Fibroblast of the aortic adventitia (primary cell): ENCODE measurements around the gene KIAA0040. TPM values are rescaled to one million over a fixed set of nuclear protein-coding genes. Genes with fewer than 3 reads are reported as not detected.

Source experiments
- DNase-seq: peaks from one replicate; pipeline ENCODE4 v3.0.0-alpha.2; 2010; ENCODE audit warnings: low read depth
- H3K4me3 ChIP-seq: 2 replicates; pipeline ENCODE4 v1.5.1; 2011; ENCODE audit warnings: low read depth, mild to moderate bottlenecking, control low read depth, low read length, moderate library complexity
- total RNA-seq: library from RNA; depleted of rRNA; stranded (reverse); fragments of >200 nt; gene quantifications from 2 replicates; pipeline ENCODE4 v1.2.3, GENCODE V29; 2012; ENCODE audit warnings: low replicate concordance
- TF ChIP-seq, protein P1 (sequence below): IDR thresholded peaks from 2 replicates; pipeline ENCODE4 v1.5.1; 2011; ENCODE audit warnings: mild to moderate bottlenecking, low read length, control low read depth, inconsistent platforms; ENCODE audit not compliant: insufficient read depth

KIAA0040 gene
- total RNA-seq, 1 donor: 0.99 TPM

DNA sequence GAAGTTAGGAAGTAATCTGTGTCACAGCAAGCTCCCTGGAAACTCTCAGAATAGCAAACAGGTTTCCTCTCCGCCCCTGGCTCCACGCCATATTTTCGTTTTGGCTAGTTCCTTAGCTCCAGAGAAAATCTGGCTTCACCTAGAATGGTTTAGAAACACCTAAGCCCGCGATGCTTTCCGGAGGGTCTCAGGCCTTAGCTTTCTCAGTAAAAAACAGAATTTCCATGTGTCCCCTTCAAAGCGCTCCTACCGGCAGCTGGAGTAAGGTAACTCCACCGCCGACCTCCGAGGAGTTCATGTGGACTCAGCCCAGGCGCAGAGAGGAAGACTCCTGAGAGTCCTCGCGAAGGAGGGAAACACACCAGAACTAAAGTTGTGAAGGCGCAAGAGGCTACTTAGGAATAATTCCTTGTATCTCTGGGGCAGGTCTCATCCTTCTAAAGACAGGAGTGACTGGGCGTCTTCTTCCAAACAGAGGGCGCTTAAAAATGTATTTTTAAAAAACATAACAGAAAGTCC lies 406 bp downstream of the KIAA0040 start:
- TF ChIP-seq, protein P1, sequence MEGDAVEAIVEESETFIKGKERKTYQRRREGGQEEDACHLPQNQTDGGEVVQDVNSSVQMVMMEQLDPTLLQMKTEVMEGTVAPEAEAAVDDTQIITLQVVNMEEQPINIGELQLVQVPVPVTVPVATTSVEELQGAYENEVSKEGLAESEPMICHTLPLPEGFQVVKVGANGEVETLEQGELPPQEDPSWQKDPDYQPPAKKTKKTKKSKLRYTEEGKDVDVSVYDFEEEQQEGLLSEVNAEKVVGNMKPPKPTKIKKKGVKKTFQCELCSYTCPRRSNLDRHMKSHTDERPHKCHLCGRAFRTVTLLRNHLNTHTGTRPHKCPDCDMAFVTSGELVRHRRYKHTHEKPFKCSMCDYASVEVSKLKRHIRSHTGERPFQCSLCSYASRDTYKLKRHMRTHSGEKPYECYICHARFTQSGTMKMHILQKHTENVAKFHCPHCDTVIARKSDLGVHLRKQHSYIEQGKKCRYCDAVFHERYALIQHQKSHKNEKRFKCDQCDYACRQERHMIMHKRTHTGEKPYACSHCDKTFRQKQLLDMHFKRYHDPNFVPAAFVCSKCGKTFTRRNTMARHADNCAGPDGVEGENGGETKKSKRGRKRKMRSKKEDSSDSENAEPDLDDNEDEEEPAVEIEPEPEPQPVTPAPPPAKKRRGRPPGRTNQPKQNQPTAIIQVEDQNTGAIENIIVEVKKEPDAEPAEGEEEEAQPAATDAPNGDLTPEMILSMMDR: no peak
- peak; percentile 21 for DNase-seq
- H3K4me3 ChIP-seq: peak overlapping the region; percentile 61

DNA sequence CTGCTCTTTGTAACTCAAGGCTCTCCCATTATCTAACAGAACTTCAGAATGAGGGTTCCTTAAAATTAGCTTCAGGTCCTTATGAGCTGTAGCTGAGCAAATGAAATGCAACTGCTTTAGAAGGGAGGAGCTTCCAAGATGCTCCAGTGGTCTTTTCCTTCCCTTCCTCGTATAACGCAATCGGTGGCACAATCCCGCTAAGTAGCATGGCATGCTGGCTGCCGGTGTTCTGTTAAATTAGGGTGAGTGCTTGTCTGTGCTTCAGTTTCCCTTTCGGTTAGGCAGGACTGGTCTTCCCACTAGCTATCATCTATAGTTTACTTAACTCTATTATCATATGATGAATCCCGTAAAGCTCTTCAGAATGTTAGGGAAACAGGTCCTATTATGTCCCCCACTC lies 917 bp downstream of the KIAA0040 start:
- peak; percentile 3 for DNase-seq
- TF ChIP-seq, protein P1: no peak
- peak overlapping the region; percentile 61 for H3K4me3 ChIP-seq

DNA sequence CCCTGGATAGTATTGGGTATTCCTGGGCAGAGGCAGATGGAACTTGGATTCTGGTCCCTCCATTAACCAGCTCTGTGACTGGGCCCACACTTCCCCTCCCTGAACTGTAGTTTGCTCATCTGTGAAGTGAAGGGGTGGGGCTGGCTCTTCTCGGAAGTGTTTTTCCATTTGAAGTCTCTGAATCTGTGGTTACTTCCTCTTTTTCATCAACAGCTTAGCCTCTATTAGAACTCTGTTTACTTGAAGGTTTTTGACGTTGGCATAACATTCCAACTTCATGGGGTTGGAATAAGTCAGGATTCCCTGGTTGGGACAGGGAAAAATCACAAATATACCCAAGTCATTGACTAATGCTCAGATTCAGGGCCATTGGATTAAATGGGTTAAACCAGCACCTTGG lies 3.6 kb downstream of the KIAA0040 start:
- TF ChIP-seq, protein P1: no peak
- H3K4me3 ChIP-seq: no peak overlapping the region
- DNase-seq: no peak

DNA sequence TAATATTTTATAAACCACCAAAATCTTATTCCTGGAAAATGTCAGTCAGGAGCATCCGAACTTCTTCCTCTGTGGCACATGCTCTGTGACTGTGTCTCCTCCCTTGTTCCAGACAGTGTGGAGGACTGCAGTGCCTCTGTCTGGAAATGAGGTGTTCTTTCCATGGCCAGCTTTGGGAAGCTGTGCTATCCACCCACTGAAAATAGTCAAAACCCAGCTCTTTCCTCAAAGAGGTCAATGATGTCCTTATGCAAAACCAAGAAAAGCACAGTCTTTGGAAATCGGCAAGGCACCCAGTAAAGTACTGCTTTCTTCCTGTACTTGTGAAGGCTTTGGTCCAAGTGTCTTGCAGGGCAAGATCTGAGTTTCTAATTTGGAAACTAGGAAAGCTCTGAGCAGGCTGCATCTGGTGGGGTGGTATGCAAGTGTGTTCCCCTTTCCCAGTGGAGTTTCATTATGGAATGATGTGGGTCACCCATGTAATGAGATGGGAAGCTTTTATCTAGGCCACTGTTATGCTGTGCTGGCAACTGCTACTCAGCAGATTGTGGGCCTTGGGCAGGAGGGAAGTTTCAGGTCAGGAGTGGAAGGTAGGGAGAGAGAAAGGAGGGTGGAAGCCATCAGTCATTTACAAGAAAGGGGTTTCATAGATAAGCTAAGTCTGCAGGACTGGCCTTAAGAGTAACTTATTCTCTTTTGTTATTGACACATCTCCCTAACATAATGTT lies 6.0 kb downstream of the KIAA0040 start:
- TF ChIP-seq, protein P1: no peak
- H3K4me3 ChIP-seq: no peak overlapping the region
- DNase-seq: no peak

DNA sequence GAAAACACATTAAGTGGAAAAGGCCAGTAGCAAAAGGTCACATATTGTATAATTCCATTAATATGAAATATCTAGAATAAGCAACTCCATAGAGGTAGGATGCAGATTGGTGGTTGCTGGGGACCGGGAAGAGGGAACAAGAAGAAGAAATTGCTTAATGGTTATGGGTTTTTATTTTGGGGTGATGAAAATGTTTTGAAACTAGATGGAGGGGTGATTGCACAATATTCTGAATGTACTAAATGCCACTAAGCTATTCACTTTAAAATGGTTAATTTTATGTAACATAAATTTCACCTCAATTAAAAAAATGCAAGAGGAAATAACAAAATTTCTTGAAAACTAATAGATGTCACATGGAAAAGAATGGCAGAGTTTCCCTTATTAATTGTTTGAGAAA lies 6.7 kb downstream of the KIAA0040 start:
- no peak for DNase-seq
- no peak overlapping the region for H3K4me3 ChIP-seq
- TF ChIP-seq, protein P1: no peak

DNA sequence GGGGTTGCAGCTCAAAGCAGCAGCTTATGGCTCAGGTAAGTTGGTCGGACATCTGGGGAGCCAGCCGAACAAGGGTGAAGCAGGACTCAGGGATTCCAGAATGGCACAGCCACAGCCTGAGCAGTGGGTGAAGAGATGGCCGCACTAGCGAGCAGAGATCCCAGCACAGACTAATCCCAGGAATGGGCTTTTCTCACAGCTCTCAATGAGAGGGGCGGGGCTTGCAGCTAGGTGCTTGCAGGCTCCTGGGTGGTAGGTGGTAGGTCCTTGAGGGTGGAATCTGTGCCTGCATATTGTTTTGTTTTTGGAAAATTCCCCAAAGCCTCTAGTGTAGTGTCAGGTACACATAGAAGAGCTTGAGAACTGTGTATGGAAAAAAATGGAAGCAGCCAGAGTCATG lies 9.0 kb downstream of the KIAA0040 start:
- no peak overlapping the region for H3K4me3 ChIP-seq
- DNase-seq: no peak
- TF ChIP-seq, protein P1: no peak
